SKM-1 (cell line): ENCODE results near the gene NSF.
"Not testable (repeated sequence)": the region's sequence is repeated elsewhere in the genome, so short reads cannot be mapped to it uniquely, and the experiment has no call there.

ENCODE experiments used
- DNase-seq: peaks from one replicate; lab custom pipeline; 2025; ENCODE audit not compliant: unreplicated experiment; lab: John Stamatoyannopoulos, UW

NSF gene

DNA sequence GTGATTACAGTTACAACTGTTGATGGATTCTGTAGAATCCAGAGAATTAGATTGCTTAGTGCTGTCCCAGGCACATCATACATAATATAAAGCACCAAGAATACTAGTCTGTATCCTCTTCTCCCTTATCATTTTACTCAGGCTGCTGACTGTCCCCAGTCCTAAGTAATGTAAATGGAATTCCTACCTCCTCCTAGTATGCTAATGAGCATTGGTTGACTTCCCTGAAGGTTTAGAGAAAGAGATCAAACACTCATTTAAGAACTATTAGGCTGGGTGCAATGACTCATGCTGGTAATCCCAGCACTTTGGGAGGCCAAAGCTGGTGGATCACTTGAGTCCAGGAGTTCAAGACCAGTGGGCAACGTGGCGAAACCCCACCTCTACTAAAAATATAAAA, 37.0 kb downstream of the NSF start:
- not testable (repeated sequence) for DNase-seq

DNA sequence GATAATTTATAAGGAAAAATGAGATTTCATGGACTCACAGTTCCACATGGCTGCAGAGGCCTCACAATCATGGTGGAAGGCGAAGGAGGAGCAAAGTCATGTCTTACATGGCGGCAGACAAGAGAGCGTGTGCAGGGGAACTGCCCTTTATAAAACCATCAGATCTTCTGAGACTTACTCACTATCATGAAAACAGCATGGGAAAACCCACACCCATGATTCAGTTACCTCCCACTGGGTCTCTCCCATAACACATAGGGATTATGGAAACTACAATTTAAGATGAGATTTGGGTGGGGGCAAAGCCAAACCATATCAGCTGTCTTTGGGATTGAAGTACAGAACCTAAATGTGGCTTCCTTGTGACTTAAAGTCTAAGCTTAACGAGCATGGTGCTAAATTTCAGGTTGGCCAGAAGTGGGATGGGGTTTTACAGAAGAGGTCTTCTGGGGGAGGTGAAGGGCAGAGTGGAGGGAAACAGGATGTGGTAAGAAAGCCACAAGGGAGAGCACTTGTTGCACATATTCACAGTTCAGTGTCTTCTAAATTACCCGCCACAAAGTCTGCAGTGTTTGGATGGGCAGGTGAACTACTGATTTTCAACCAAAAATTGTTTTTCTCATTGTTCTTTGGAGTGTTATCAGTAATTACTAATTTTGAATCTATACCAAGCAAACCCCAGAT, 38.4 kb downstream of the NSF start:
- DNase-seq, result not testable (repeated sequence)

DNA sequence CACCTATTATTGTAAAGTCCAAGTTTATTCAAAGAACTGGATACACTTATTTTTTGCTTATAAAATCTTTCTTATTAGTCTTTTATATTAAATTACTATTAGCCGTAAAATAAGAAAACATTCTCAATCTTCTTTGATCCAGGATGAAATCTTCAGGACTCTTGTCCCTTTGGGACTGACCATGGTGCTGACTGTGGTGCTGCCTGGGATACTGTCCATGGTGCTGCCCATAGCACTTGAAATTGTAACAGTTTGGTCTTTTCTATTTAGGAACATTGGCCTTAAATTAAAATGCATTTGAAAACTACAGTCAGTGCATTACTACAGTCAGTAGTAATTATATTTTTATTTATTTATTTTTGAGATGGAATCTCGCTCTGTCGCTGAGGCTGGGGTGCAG, 41.7 kb downstream of the NSF start:
- not testable (repeated sequence) for DNase-seq

DNA sequence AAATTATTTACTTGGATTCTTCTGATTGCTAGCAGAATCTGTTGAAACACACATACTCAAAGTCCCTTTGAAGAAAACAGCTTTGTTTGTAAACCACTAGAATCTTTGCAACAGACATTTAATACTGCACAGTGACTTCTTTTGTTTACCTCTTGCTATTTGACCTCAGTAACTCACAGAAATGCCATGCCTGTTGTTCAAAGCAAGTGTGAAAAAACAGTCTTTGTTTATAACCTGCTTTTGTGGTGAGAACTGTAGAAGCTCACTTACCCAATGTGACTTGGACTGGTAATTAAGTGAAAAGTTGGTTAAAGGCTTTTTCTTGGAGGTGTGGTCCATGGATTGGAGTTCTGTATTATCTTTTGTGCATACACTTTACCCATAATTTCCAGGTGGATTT, 44.4 kb downstream of the NSF start:
- not testable (repeated sequence) for DNase-seq

DNA sequence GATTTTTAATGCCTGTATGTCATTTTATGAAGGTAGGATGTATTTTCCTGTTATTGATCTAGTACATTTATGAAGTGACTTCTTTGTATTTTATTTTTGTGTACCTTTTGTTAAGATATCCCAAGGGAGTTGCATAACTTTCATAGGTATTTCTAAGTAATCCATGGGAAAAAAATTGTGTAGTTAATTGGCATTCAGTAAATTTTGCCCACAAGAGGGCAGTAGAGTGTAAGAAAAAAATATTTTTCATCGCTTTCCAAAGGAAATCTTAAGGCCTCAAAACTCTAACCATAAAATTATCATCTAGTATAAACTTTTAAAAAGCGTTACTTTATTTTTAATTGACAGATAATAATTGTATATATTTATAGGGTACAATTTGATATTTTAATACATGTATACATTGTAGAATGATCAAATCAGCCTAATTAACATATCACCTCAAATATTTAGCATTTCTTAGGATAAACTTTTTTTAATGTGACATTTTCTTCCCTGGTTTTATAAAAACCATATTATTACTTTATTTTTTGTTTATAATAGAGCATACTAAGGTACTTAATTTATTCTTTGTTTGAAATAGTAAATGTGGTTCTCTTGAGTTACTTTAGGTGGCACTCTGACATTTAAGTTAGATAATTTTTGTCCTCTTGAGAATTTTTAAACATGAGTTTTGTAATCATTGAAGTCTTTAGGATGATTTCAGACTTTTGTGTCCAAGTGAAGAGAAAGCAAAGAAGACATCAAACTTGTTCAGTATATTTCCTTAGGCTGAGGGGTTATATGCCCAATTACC, 51.6 kb downstream of the NSF start:
- not testable (repeated sequence) for DNase-seq

DNA sequence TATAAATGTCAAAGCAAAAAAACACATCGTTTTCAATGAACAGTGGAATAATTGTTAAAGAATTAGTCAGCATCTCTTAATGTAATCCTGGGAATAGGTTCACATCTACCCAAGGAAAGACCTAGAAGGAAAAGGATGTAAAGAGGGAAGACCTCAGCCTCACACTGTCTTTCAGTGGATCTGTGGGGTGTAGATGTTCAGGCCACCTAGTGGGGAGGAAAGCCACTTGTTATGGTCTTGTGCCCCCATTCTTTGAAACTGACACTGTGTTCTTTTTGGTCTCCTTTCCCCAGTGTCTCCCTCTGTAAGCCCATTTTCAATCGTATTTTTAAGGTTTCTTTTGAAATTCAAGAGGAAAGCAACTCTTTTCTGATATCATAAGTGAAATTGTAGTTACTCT, 56.8 kb downstream of the NSF start:
- not testable (repeated sequence) for DNase-seq

DNA sequence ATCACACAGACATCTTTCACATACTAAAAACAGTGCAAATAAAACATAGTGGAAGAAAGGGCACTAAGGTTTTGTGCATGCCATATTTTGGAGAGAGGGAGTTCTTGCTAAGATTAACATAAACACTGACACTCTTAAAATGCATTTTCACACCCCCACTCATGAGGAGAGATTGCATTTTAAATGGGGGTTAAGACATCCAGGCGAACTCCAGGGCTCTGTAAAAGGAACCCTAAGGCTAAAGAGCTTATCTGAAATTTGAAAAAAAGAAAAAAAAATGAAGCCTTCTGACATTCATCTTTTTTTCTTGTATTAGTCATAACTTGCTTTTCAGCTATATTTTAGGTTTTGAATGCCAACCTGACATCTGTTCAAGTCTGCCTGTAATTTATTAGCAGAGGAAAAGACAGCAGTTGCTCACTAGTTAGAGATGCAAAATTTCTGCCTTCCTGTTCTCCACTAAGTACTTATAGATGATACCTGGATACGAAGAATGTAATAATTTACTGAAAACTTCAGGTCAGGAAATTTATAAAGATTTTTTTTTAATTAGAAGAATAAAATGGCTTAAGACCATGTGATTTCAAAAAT, 57.3 kb downstream of the NSF start:
- DNase-seq, result not testable (repeated sequence)

DNA sequence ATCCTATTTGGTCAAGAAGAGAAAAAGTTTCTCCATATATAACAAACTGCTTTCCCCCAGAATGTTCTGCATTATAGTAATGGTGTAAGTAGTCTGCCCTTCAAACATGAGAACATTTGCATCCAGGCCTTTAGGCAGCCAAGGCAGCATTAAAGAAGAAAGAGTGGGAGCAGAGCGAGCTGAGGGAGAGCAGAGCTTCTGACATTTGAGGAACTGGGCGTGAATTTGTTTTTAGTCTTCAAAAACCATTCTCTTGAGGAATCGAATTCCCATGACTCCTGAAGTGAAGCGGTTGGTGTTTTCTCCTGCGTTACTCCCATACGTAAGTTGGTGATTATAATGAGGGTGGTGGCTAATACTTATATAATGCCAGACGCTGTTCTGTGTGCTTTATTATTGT, 58.8 kb downstream of the NSF start:
- not testable (repeated sequence) for DNase-seq

DNA sequence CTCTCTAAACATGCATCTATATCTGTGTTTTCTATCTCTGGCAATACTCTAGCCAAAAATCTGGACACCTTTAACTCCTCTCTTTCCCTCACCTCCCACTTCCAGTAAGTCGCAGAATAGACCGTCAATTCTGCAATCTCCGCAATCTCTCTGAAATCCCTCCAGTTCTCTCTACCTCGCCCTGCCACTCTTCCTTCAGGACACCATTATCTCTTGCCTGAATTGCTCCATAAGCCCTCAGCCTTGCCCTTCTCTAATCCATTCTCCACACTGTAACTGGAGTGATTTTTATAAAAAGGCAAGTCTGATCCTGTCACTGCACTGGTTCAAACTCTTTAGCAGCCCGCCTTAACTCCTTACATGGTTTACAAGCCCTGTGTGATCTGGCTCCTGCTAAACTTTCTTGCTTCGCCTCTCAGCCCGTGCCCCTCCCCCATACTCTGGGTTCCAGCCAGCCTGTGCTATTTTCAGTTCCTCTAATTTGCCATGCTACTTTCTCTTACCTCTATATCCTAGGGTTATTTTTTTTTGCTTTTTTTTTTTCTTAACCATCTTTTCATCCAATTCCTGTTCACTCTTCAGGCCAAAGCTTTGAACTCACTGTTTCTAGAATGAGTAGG, 61.7 kb downstream of the NSF start:
- not testable (repeated sequence) for DNase-seq

DNA sequence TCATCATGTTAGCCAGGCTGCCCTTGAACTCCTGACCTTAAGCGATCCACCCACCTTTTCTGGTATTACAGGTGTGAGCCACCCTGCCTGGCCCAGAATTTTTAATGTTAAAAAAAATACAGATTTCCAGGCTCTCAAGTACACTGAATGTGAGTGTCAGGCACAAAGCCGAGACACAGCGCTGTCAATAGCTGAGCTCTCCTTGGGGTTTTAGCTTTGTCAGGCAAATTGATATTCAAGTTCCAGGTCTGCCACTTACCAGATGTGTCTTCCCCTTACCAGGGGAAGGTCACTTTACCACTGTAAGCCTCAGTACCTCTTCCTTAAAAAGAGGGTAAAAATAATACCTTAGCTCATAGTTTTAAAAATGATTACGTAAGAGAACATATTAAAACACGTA, 67.8 kb downstream of the NSF start:
- DNase-seq, result not testable (repeated sequence)

DNA sequence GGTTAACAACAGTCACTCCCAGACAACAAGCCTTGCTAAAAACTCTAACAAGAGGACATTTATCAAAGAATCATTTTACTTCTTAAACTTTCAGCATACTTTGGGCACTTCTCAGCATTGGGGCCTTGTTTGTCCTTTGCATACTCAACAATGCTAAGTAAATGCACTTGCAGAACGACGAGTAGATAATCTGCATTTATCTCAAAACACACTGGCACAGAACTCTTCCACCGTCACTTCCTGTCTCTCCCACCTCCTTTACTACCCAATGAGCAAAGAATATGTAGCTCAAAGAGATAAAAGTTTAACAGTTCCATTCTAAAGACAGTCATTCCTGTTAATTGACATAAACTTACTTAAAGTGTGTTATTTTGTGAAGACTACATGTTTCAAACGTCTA, 69.2 kb downstream of the NSF start:
- not testable (repeated sequence) for DNase-seq

DNA sequence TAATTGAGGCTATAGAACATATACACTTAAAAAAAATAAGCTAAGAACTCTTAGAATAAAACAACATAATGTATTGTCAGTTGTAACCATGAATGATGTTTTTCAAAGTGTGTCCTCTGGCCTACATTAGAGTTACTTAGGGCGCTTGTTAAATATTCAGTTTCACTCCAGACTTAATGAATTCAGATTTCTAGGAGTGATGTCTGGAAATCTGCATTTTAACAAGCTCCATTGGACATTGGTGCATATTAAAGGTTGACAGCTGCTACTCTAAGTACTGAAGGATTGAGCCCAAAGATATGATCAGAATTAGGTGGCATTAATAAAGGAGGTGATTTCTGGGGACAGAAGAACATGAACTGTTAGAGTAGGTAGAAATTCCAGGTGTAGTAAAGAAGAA, 72.7 kb downstream of the NSF start:
- DNase-seq, result not testable (repeated sequence)

DNA sequence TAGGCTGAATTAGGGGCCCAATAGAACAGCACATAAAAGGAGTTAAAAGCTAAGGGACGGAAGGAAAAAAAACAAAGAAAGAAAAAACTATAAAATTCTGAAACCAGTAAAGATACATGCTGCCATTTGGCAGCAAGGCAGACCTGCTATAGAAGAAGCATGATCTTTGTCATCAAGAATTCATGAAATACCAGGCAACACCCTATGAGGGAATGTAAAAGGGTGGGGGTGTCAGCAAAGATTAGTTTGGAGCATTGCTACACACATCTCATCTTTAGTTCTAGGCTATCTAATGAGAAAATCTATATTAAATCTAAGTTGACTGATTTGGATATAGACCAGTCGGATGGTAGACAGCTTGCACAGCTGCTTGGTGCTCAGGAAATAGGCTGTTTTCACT, 73.1 kb downstream of the NSF start:
- not testable (repeated sequence) for DNase-seq

DNA sequence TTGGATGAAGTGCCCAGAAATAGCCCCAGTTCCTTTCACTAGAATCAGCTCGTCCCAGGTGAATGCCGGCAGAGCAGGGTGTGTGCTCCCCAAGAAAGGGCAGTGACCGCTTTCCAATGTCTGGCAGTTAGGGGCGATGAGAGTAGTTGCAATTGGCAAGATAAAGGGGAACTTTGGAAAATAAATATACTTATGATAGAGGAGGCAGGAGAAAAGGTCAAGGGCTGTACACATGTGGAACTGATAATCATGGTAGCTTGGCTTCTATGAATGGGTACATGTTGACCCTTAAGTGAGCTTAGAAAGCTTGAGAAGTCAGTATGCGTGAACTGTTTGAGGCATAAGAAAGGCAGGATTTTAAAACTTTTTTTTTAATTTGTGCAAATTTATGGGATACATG, 75.5 kb downstream of the NSF start:
- DNase-seq, result not testable (repeated sequence)

DNA sequence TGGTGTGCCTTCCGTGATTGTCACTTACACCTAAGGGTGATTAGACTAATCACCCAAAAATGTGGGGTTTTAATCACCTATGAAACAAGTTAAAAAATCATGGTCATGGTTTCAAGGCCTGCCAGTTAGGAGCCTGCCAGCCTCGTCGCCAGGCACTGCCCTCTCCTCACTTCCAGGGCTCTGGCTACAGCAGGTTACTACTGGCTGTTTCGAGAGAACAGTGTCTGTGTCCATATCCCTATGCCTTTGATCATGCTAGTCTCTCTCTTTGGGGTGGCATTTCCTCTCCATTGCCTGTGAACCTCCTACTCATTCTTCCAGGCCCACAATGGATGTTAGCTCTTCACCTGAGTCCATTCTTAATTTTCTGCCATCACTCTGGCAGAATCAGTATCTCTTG, 80.3 kb downstream of the NSF start:
- DNase-seq, result not testable (repeated sequence)

DNA sequence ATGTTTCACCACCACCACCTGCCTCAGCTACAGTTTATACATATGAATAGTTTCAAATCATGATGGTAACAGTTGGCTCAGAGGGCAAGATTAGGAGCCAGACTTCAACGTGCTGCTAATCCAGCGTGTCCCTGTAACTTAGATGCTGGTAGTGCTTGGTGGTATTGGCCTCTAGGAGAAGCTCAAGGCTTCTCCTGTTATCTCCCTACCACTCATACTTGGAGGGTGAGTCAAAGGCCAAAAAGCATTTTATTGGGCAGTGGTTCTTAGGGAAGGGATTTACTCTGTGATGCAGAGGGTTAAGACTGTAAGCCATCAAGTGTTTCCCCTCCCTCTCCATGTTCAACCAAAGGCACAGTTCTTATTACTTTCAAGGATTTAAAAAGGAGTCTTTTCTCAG, 82.3 kb downstream of the NSF start:
- DNase-seq, result not testable (repeated sequence)

DNA sequence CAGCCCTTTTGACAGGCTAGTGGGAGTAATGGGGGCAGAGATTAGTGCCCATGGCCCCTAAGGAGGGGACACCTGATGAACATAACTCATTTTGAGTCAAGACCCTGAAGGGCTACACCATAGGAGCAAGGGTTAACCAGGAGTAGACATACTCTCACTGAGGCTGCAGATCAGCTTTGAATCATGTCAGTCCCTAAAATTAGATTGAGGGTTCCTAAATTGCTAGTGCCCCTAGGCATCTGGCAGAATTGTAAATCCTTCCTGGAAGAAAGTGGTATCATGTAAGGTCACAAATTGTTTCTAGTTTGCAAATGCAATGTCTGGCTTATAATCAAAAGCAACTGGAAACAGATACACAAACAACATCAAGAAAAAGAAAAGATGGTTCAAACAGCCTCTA, 87.3 kb downstream of the NSF start:
- not testable (repeated sequence) for DNase-seq

DNA sequence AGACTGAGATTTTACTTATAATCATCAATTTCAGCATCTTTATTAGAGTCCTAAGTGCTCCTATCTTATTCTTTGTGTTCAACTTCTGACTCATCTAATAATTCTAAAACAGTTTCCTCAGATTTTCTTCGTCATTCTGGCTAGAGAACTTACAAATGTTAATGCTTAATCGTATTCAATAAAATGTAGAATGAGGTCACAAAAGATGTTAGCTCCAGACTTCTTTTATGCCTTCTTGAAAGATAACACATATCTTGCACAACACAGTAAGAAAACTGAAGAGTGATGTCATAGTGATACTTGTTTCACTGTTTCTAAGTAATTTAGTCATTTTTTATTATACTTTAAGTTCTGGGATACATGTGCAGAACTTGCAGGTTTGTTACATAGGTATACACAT, 93.2 kb downstream of the NSF start:
- not testable (repeated sequence) for DNase-seq

DNA sequence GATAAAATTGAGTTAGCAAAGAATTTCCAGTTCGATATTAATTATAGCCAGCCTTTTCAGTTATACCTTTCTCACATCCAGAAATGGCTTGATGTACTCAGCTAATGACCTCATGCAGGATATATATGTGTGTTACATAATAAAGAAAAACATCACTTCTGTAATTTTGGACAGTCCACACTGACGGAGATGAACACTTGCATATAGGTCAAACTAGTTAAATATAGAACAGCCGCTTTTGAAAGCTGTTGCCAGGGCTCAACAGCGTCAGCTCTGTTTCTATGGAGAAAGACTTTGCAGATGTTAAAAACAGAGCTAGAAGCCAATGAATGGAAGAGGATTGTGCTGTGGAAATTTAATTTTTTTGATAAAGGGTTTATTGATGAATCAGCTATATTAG, 94.8 kb downstream of the NSF start:
- not testable (repeated sequence) for DNase-seq

DNA sequence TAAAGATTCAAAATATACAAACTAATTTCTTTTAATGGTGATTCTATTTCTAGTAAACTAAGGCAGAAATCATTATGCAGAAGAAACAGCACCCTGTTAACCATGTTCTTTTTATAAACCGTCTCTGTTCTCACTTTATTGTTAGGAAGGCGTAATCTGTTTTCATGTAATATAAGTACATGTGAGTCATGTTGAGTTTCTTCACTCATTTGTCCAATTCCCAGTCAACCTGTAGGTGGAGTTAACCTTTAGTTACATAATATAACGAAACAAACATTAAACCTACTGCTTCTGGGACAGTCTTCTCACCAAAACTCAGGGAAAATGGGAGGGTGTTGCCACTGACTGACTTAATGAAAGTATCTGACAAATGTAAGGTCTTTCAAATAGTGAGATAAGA, 101.7 kb downstream of the NSF start:
- DNase-seq, result not testable (repeated sequence)

DNA sequence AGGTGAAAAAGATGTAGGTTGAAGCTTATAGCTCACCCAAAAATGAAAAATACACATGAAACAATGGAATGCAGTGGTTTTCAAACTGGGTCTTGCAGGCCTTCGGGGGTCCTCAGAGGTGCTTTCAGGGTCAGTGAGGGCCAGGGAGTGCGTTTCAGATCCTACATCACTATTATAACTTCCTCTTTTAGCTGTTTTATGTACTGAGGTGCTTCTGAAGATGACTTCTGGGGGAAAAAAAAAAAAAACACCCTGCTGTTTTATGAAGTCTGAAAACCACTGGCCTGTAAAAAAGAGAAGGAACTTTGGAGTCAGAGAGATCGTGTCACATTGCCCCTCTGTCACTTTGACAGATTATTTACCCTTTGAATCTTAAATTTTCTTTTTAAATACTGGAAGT, 102.8 kb downstream of the NSF start:
- DNase-seq, result not testable (repeated sequence)

DNA sequence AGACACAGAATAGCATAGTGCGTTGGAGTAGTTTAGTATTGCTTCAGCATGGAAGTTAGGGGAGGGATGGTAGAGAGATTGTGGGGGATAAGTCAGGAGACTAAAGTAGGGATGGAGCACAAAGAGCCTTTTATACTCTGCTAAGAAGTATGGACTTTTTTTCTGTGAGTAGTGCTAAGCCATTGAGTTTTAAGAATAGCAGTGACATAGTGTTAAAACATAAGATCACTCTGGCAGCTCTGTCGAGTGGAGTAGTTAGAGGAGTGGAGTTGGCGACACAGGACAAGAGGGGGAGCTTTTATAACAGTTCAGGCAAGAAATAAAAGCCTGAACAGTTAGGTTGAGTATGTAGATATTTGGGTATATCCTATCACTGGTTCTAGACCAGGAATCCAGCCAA, 106.1 kb downstream of the NSF start:
- DNase-seq, result not testable (repeated sequence)
